Measurements from ENCODE around the gene METTL13. TPM values are rescaled to one million over a fixed set of nuclear protein-coding genes. Genes with fewer than 3 reads are reported as not detected.

The METTL13 gene
- total RNA-seq, 2 experiments from 2014 or later, result 59.7 to 66.0 TPM

GRCh38 chr1:171834821-171835220 is 53.4 kb downstream of the METTL13 start:
- CTCF ChIA-PET, result interaction anchor here (1.2 kb wide), 1 partner anchor 31 kb away, joined by 4 read pairs; no protein-coding TSS in a partner anchor
- POLR2A ChIA-PET, result no interaction called here

- ChIA-PET CTCF (interaction anchor here (0.7 kb wide), 1 partner anchor 194 kb away, joined by 3 read pairs; no protein-coding TSS in a partner anchor), POLR2A (interaction anchor here (0.6 kb wide), 1 partner anchor 51 kb away, joined by 5 read pairs; no protein-coding TSS in a partner anchor)
These were observed 54.4 kb downstream of the METTL13 start for GRCh38 chr1:171835891-171836290.

GRCh38 chr1:171841050-171841910 is 59.8 kb downstream of the METTL13 start, which contains the start of gene DNM3:
TSS of gene DNM3 (plus strand) at chr1:171841498. CDS start at chr1:171841657, 159 bp downstream.
- POLR2A ChIA-PET, result interaction anchor here (0.5 to 0.7 kb wide), 3 partner anchors 42 to 99 kb away, joined by 3 to 4 read pairs (median 3); partner anchors contain the start of gene VAMP4
- CTCF ChIA-PET, result no interaction called here

GRCh38 chr1:171841931-171842761 is 60.7 kb downstream of the METTL13 start:
- ChIA-PET CTCF (interaction anchor here (0.5 kb wide), 1 partner anchor 35 kb away, joined by 3 read pairs; no protein-coding TSS in a partner anchor), POLR2A (interaction anchor here (0.5 to 0.7 kb wide), 3 partner anchors 43 to 93 kb away, joined by 3 read pairs; no protein-coding TSS in a partner anchor)

- CTCF ChIA-PET, result no interaction called here
These were observed 62.9 kb downstream of the METTL13 start for GRCh38 chr1:171844381-171844780.

GRCh38 chr1:171845998-171846397 is 64.5 kb downstream of the METTL13 start:
- POLR2A ChIA-PET, result no interaction called here
- CTCF ChIA-PET, result no interaction called here

More at GRCh38 chr1:171844381-171844780, 62.9 kb downstream of the METTL13 start:
- POLR2A ChIA-PET, result no interaction called here

Other genes with a start within 250 kb of the METTL13 start
- not detected for gene MYOCOS, start 159.4 kb upstream of the METTL13 start, total RNA-seq
- not detected for gene MYOC, start 129.0 kb upstream of the METTL13 start, total RNA-seq
- gene VAMP4, start 39.6 kb upstream of the METTL13 start, total RNA-seq, result 1 to 10 TPM; 5.8 to 7.0 TPM
- gene DNM3, start 59.8 kb downstream of the METTL13 start, total RNA-seq, result under 1 TPM; 0.57 to 0.78 TPM

Data from activated CD8-positive, alpha-beta memory T cell treated with anti-CD3 and anti-CD28 coated beads for 36 hours (primary cell).